PC-9 (cell line): ENCODE measurements around the gene CLCF1. TPM values are rescaled to one million over a fixed set of nuclear protein-coding genes. Genes with fewer than 3 reads are reported as not detected.

ENCODE experiments used
- BruUV-seq: library from RNA; stranded (reverse); fragments of 400-500 nt; replicated peaks from 2 replicates; lab custom pipeline; 2021; lab: Mats Ljungman, UMichigan
- CTCF ChIA-PET: fragments of 300-600 bp; sonication (Branson Sonifier 250); formaldehyde crosslinking; loops from one replicate; lab custom pipeline; 2022; ENCODE audit warnings: antibody characterized with exemption; lab: Charles Lee
- POLR2A ChIA-PET: fragments of 300-600 bp; sonication (Branson Sonifier 250); formaldehyde crosslinking; loops from one replicate; lab custom pipeline; 2022; ENCODE audit warnings: antibody characterized with exemption; ENCODE audit not compliant: unreplicated experiment; lab: Charles Lee
- DNase-seq, 2 experiments: peaks; one replicate each; pipeline versions ENCODE4 v3.0.0 to v3.0.0-alpha.2; 2015 to 2022; ENCODE audit warnings: mixed read lengths in 1 of 2
- H2AFZ ChIP-seq: fragments of 200-600 bp; sonication (generic); 2 replicates; pipeline ENCODE4 v1.8.1; 2017; ENCODE audit warnings: antibody characterized with exemption
- H3F3A ChIP-seq: fragments of 200-600 bp; sonication (generic); 2 replicates; pipeline ENCODE4 v1.8.1; 2017; ENCODE audit warnings: antibody characterized with exemption, mild to moderate bottlenecking, low read depth; ENCODE audit not compliant: insufficient read depth
- H3K27ac ChIP-seq: fragments of 200-600 bp; sonication (generic); 2 replicates; pipeline ENCODE4 v1.6.1; 2016; ENCODE audit warnings: mixed run types
- H3K27me3 ChIP-seq: fragments of 200-600 bp; sonication (generic); 2 replicates; pipeline ENCODE4 v1.6.1; 2016; ENCODE audit warnings: low read depth, mixed run types; ENCODE audit not compliant: insufficient read depth
- H3K36me3 ChIP-seq: fragments of 200-600 bp; sonication (generic); 2 replicates; pipeline ENCODE4 v1.6.1; 2016; ENCODE audit warnings: low read depth, mixed run types
- H3K4me1 ChIP-seq: fragments of 200-600 bp; sonication (generic); replicated peaks from 2 replicates; pipeline ENCODE4 v1.6.1; 2016; ENCODE audit warnings: mixed run types; ENCODE audit not compliant: insufficient read depth
- H3K4me2 ChIP-seq: fragments of 200-600 bp; sonication (generic); 2 replicates; pipeline ENCODE4 v1.6.1; 2017; ENCODE audit warnings: mixed run types
- H3K4me3 ChIP-seq: fragments of 200-600 bp; sonication (generic); 2 replicates; pipeline ENCODE4 v1.6.1; 2016; ENCODE audit warnings: mixed run types
- H3K79me2 ChIP-seq: fragments of 200-600 bp; sonication (generic); 2 replicates; pipeline ENCODE4 v1.6.1; 2017; ENCODE audit warnings: low read depth, mixed run types
- H3K9me2 ChIP-seq: fragments of 200-600 bp; sonication (generic); 2 replicates; pipeline ENCODE4 v1.8.1; 2017; ENCODE audit warnings: mild to moderate bottlenecking; ENCODE audit not compliant: insufficient read depth
- H3K9me3 ChIP-seq: fragments of 200-600 bp; sonication (generic); 2 replicates; pipeline ENCODE4 v1.8.1; 2016; ENCODE audit warnings: low read depth; ENCODE audit not compliant: insufficient read depth
- H4K20me1 ChIP-seq: fragments of 200-600 bp; sonication (generic); 2 replicates; pipeline ENCODE4 v1.8.1; 2017; ENCODE audit not compliant: insufficient read depth
- EZH2 ChIP-seq: fragments of 200-600 bp; sonication (generic); IDR thresholded peaks from 2 replicates; pipeline ENCODE4 v1.8.0; 2017; ENCODE audit warnings: antibody characterized with exemption, low read depth
- intact Hi-C: fragments of 100-400 bp; cut with micrococcal nuclease; formaldehyde crosslinking; loops from one replicate; pipeline ENCODE4 v1.10.0; 2022; ENCODE audit not compliant: unreplicated experiment
- total RNA-seq: library from RNA; stranded (reverse); gene quantifications from 2 replicates; pipeline ENCODE4 v1.2.3, GENCODE V29; 2021
- TF ChIP-seq, protein P1 (sequence below): fragments of 200-600 bp; sonication (generic); conservative IDR thresholded peaks from 2 replicates; pipeline ENCODE4 v1.6.1; 2017; ENCODE audit warnings: mixed run types, antibody characterized with exemption, mild to moderate bottlenecking, moderate library complexity

The CLCF1 gene
- total RNA-seq, 1 experiment from 2014 or later, result 17.0 TPM

DNA sequence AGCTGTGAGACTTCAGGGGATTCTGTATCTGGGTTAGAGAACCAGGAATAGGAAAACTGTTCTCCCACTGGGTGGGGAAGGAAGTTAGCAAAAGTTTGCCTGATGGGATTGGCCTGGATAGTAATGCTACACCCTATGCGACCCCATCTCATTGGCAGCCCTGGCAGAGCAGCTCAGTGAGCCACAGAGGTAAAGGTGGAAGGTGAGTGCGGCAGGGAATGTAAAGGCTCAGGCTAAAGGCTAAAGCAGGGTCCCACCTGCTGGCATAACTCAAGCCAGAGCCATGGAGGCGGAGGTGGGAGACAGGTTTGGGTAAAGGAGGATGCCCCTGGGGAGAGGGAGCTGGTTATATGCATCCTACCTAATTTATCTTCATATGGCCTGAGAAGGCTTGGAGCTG is 51.3 kb downstream of the CLCF1 start:
- Histone ChIP-seq H3K4me3 (no peak overlapping the region), H3K9me2 (no peaks in the 10 kb centered on the region), H2AFZ (no peak overlapping the region), H3K9me3 (no peaks in the 10 kb centered on the region), H4K20me1 (no peaks in the 10 kb centered on the region), H3K4me1 (peaks cover 11% of the 10 kb centered on the region), H3K79me2 (peaks cover 30% of the 10 kb centered on the region), H3K36me3 (no peaks in the 10 kb centered on the region), H3F3A (peaks cover 25% of the 10 kb centered on the region; the same call in 1 of the 2 replicates), H3K27me3 (no peaks in the 10 kb centered on the region), H3K4me2 (no peak overlapping the region), H3K27ac (no peak overlapping the region)
- ChIA-PET POLR2A (interaction anchor here (0.5 kb wide), 1 partner anchor 18 kb away, joined by 5 read pairs; no protein-coding TSS in a partner anchor), CTCF (no interaction called here)
- BruUV-seq, result no TSS peak
- no peak for DNase-seq
- intact Hi-C loops, result no loop called here
- TF ChIP-seq EZH2, result no peak
- TF ChIP-seq, protein P1, sequence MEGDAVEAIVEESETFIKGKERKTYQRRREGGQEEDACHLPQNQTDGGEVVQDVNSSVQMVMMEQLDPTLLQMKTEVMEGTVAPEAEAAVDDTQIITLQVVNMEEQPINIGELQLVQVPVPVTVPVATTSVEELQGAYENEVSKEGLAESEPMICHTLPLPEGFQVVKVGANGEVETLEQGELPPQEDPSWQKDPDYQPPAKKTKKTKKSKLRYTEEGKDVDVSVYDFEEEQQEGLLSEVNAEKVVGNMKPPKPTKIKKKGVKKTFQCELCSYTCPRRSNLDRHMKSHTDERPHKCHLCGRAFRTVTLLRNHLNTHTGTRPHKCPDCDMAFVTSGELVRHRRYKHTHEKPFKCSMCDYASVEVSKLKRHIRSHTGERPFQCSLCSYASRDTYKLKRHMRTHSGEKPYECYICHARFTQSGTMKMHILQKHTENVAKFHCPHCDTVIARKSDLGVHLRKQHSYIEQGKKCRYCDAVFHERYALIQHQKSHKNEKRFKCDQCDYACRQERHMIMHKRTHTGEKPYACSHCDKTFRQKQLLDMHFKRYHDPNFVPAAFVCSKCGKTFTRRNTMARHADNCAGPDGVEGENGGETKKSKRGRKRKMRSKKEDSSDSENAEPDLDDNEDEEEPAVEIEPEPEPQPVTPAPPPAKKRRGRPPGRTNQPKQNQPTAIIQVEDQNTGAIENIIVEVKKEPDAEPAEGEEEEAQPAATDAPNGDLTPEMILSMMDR, result no peak

DNA sequence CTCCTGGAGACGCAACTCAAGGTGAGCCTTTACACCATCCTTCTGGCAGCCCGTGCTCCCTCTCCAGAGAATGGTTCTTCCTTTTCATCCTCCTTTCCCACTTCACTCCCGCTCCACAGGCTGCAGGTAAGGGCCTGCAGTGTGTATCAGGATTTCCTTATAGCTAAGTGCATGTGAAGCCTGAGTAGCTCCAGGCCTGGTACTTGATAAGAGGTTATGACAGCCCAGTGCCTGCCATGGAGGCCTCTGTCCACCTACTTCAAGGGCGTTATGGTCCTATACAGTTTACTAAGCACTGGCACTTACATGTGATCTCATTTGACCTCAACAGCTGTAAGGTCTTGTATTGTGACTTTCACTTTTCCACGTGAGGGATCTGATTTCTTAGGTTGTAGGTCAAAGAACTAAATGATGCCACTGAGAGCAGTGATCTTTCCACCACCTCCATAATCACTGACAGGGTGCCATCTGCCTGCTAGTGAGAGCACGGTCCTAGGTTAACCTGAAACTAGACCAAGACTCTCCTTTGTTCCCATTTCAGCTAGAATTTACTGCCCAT is 52.0 kb downstream of the CLCF1 start:
- H4K20me1 ChIP-seq, result no peaks in the 10 kb centered on the region
- no peaks in the 10 kb centered on the region for H3K9me3 ChIP-seq
- H3K27ac ChIP-seq, result no peak overlapping the region
- no peak overlapping the region for H3K4me3 ChIP-seq
- no peak overlapping the region for H2AFZ ChIP-seq
- no peaks in the 10 kb centered on the region for H3K9me2 ChIP-seq
- no TSS peak for BruUV-seq
- no peaks in the 10 kb centered on the region for H3K27me3 ChIP-seq
- intact Hi-C loops, result no loop called here
- H3F3A ChIP-seq, result peaks cover 27% of the 10 kb centered on the region; the same call in 1 of the 2 replicates
- no peaks in the 10 kb centered on the region for H3K36me3 ChIP-seq
- peaks cover 12% of the 10 kb centered on the region for H3K4me1 ChIP-seq
- no peak for DNase-seq
- TF ChIP-seq, protein P1, result no peak
- no peak for TF ChIP-seq EZH2
- ChIA-PET POLR2A (interaction anchor here (0.5 kb wide), 1 partner anchor 17 kb away, joined by 5 read pairs; no protein-coding TSS in a partner anchor), CTCF (interaction anchor here (0.5 kb wide), 1 partner anchor 69 kb away, joined by 14 read pairs; no protein-coding TSS in a partner anchor)
- H3K79me2 ChIP-seq, result peaks cover 30% of the 10 kb centered on the region
- H3K4me2 ChIP-seq, result no peak overlapping the region

DNA sequence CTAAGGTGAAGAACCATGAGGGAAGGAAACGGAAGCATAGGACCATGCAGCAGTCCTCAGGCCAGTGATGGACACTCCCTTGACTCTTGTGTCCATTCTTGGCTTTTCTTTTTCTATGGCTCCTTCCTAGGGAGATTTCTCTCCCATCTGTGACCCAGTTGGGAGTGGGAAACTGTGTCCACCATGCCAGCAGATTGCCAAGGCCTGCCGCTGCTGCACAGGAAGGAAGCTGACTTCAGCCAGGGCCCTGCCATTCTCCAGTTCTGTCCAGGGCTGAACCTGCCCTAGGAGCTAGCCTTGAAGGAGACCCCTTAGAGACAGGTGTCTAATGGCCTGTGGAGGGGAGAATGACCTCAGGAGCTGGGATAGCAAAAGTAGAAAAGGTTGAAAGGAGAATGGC is 52.7 kb downstream of the CLCF1 start:
- no peaks in the 10 kb centered on the region for H3K36me3 ChIP-seq
- peaks cover 21% of the 10 kb centered on the region; the same call in 1 of the 2 replicates for H3F3A ChIP-seq
- intact Hi-C loops, result no loop called here
- CTCF ChIA-PET, result interaction anchor here (0.6 to 0.8 kb wide), 2 partner anchors 26 to 1098 kb away, joined by 3 to 4 read pairs; no protein-coding TSS in a partner anchor
- H3K9me3 ChIP-seq, result no peaks in the 10 kb centered on the region
- no peaks in the 10 kb centered on the region for H4K20me1 ChIP-seq
- no peak for DNase-seq
- POLR2A ChIA-PET, result no interaction called here
- no peak overlapping the region for H3K27ac ChIP-seq
- no peak overlapping the region for H3K4me3 ChIP-seq
- peaks cover 15% of the 10 kb centered on the region for H3K4me1 ChIP-seq
- TF ChIP-seq, protein P1, result no peak
- TF ChIP-seq EZH2, result no peak
- H3K9me2 ChIP-seq, result no peaks in the 10 kb centered on the region
- no TSS peak for BruUV-seq
- no peaks in the 10 kb centered on the region for H3K27me3 ChIP-seq
- H3K4me2 ChIP-seq, result no peak overlapping the region
- H2AFZ ChIP-seq, result no peak overlapping the region
- peaks cover 30% of the 10 kb centered on the region for H3K79me2 ChIP-seq
